Effector CD8-positive, alpha-beta T cell (primary cell): ENCODE data around the gene MTURN.

Experiments
- DNase-seq: peaks from one replicate; lab custom pipeline; 2025; lab: John Stamatoyannopoulos, UW

The MTURN gene

DNA sequence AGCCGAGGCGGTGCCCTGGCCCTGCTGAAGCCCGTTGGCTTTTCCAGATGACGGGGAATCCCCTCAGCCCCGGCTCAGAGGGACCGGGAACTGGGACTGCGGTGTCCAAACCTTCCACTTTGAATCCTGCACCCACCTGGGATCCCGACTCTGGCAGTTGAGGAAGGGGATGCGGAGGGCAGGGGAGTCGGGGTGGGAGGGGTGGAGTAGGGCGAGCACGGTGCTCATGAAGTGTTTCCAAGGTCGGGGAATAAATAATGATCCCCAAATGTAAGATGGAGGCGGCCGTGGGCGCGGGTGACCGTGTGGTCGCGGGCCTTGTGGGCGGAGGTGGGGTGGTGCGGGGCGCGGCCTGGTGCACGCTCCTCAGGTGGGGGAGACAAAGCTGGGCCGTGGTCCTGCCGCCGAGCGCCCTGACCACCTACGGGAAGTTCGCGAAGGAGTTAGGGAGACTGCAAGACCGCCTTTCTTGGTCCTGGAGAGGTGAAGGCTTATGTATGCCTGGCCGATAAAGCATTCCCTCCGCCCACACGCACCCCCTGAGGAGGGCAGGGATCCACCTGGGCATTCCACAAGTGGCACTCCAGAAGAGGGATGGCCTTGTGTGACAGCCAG lies 1.4 kb downstream of the MTURN start:
- DNase-seq = no peak

DNA sequence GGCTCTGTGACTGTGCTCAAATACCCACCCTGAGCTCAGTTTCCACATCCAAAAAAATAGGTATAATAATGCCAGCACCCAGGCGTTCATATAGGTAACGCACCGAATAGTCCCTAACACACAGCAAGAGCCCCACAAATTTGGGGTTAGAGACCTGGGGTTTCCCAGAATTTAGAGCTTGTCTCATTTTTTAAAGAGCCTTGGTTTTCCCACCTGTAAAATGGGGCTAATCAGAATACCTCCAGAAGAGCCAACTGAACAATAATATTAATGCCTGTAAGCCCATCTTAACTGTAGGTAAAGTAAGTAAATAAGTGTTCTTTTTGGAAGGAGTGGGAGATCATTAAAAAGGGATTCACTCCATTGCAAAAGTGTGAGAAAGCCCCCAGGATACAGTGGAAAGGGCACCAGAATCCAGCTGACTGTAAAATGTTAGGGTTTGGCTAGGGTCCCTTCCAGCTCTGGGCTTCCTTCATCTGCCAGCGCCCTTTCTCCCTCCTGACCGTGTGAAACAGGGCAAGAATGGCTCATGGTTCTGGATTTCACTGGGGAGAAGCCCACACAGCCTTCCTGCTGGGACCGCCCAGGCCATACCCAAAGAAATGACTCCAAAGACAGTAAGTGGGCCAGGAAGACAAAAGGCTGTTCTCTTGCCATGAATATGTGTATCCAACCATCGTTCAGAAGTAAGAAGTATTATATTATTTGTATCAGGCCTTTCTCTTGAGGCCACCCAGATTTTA lies 2.1 kb downstream of the MTURN start:
- no peak for DNase-seq

DNA sequence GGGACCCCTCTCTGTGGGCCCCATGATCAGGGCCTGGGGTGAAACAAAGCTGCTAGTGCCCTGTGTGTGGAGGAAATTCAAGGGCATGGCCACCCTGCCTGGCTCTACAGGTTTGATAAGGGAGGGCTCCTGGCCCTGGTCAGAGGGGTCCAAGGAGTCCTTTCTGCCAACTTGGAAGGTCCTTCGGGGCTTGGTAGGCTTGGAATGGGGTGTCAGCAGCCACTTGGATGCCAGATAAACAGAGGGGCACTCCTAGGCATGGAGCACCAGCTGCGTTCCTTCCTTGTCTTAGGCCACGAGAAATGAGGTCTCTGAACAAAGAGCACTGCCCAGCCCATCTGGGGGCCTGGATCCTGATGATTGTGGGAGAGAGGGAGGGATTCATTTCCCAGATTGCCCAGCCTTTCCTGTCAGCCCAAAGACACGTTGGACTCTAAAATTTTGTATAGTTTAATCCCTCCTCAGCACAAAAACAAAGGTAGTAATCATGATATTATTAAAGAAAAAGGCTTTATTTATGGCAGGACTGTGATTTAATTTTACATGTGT lies 5.1 kb downstream of the MTURN start:
- no peak for DNase-seq

DNA sequence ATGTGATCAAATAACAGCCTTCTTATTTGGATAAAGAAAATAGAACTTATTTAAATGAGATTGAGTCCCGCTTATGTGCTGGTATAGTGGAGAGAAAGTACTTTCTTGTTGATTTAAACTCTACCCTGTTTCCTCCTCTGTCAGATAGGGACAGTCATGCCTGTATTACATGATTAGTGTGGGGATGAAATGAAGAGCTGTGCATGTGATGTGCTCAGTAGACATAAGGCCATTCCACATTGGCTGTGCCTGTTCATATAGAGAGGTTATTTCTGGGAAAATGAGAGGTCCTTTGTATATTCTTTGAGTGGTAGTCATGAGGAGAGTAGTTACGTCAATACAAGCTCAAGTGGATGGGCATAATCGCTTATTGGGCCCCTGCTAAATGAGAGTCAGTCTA lies 5.7 kb downstream of the MTURN start:
- no peak for DNase-seq

- no peak for DNase-seq
Observed at GRCh38 chr7:30142710-30143109, 7.9 kb downstream of the MTURN start.

DNA sequence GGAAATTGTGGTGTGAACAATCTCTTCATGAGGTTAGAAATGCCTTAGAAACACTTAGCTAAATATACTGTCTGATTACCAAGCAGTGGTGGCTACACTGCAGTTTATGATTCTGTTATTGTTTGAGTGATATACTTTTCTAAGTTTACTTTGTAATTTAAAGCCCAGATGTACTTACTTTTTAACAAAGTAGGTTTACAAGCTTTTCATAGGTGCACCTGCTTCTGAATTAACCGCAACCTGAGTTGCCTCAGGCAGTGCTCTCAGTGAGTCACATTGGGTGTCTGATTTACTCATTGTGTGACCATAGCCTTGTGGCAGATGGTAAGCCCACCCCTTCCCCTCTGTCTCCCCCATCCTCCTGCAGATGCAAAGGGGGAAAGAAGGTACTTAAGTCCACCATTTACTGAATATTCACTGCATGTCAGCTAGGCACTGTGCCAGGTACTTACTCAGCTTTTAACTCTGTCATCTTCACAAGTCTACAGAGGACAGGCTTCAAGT lies 9.0 kb downstream of the MTURN start:
- DNase-seq = no peak

DNA sequence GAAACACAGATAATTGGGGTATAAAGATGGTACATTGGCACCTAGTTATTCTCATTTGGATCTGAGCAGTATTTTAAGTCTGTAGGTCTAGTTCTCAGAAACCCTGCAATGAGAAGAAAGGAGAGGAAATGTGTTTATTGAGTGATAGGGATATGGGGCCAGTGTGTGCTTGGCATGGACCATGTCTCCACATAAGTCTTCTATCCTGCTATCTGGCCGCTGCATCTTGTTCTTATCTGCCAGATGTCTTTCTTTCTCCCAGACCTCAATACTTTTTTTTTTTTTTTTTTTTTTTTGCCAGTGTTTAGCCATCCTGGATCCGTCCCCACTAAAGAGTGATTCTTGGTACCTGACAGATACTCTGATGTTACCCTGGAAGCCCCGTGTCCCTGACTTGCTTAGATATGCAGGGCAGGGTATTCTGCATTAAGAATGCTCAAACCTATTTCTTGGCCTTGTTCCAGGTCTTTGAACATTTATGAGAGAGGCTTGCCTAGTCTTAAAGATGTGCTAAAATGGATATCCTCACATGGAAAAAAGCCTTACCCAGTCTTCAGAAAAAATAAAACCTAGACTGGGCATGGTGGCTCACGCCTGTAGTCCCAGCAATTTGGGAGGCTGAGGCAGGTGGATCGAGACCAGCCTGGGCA lies 10.0 kb downstream of the MTURN start:
- no peak for DNase-seq

- no peak for DNase-seq
Observed at GRCh38 chr7:30145426-30145970, 10.7 kb downstream of the MTURN start.

DNA sequence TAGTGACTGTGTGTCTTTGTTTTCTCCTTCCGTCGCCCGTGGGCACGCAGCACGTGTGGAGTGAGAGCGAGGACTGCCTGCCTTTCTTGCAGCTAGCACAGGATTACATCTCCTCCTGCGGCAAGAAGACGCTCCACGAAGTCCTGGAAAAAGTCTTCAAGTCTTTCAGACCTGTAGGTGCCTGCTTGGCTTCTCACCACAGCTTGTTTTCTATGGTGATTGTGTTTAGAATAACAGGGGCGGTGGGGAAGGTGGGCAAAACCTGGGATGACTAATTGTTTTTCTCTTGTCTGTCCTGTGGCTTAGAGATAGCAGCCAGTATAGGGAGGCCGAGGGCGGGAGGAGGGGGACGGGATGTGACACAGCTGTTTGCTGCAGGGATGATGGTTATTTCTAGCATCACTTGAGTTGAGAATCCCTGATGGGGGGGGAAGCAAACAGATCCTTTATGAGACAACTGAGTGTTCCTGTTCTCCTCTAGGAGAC lies 11.4 kb downstream of the MTURN start:
- no peak for DNase-seq

DNA sequence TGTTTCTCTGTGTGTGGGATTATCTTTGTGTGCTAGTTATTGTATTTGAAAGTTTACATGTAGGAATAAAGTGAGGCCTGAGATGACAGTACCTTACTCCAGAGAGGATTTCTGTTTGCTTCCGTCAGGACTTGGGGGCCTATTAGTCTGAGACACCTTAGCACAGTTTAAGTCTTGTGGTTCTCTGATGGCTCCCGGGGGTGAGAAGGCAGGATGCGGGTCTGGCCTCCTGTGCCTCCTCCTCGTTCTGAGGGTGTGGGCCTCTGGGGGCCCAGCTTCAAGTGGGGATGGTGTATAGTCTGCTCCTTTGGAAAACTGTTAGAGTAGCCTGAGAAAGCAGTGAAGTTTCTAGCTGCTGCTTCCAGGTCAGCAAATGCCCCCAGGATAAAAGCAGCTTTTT lies 12.4 kb downstream of the MTURN start:
- no peak for DNase-seq

- no peak for DNase-seq
Observed at GRCh38 chr7:30147785-30148184, 13.0 kb downstream of the MTURN start.

GRCh38 chr7:30148426-30148825 lies 13.6 kb downstream of the MTURN start:
- no peak for DNase-seq

DNA sequence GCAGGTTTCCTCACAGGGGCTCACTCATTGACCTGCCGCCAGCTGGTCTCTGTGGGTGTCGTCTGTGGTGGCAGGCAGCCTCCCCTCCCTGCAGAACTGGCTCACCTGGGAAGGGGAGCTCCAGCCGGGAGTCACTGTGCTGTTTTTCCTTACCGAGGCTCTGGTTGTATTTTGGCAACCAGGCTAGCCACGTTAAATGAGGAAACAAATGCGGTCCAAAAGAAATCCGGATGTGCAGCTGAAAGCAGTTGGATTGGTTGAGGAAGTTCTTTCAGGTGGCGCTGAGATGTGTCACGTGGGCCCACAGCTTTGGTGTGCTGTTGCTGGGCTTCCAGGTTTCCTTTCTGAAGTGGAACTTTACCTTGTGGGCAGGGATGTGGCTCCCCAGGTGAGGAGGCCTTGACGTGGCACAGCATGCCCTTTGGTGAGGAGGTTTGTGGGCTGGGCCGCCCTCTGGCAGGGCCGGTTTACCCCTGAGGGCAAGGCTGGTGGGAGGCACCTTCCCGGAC lies 14.2 kb downstream of the MTURN start:
- peak; percentile 14 for DNase-seq

- no peak for DNase-seq
Observed at GRCh38 chr7:30149640-30150272, 15.0 kb downstream of the MTURN start.

DNA sequence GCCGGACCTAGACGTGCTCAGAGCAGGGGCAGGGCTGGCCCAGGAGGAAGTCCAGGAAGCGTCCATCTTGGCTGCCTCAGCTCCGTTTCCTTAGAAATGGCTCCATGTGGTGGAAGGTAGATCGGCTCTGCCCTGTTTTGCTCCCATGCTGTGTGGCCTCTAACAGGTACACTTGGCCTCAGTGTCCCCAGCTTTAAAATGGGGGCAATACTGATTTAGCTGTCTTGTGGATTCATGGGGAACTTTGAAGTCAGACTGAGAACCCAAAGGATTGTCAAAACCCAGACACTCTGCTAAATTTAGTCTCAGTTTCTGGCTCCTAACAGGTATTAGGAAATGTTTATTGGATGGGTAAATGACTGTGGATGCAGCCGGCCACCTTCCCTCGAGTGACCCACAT lies 15.9 kb downstream of the MTURN start:
- no peak for DNase-seq

GRCh38 chr7:30154111-30154587 lies 19.4 kb downstream of the MTURN start:
- no peak for DNase-seq

DNA sequence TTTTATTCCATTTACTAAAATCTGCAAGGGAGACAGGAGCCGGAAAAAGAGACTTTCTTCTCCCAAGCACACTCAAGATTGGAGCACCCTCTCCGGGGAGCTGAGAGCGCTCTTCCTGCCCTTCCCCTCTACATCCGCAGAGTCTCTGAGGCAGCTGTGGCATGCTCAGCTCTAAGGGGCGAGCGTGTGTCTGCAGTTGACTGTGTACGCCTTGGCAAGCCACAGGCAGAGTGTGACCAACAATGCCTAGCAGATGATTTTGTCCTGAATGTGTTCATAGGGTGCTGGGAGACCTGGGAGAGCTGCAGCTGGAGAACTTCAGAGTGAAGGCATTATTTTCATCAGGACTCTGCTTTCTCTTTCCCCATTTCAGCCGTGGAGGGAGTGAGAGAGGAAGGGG lies 20.7 kb downstream of the MTURN start:
- DNase-seq = no peak

- no peak for DNase-seq
Observed at GRCh38 chr7:30157204-30157603, 22.4 kb downstream of the MTURN start.

DNA sequence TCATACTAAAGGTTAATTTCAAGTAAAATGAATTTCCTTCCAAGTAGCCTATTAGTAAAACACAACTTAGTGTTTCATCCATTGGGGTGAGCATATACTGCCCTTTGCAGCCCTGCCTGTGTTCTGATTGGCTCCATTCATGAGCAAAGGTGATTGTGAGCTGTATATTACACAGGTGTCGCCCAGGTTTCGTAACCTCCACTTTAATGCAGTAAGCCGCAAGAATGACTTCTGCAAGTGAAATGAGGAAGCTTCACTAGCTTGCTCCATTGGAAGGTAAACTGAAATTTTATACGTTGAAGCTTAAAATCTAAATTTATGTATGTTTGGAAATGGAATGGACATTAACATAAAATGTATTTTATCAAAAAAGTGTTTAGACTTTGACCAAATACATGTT lies 24.4 kb downstream of the MTURN start:
- DNase-seq = no peak

DNA sequence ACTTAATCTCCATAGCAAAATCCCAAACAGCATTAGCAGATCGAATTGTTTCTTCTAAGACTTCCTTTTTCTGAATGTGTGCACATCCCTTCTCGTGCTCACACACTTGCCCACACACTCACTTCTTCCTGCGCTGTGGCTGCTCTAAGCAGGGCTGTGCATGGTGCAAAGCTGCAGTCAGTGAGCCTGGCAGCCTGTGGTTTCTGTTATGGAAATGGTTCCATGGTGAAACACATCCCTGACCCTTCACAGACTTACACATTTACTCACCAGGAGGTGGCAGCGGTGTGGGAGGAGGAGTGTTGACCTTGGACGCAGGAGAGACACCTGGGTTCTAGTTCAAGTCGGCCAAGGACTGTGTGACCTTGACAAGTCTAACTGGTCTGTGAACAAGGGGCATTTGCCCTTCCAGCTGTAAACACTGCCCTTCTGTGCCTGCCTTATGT lies 24.9 kb downstream of the MTURN start:
- DNase-seq = no peak

- no peak for DNase-seq
Observed at GRCh38 chr7:30160329-30160728, 25.5 kb downstream of the MTURN start.
